Measurements from ENCODE around the gene AKT1S1.

Gene AKT1S1

GRCh38 chr19:49833599-49833998, 43.6 kb downstream of the AKT1S1 start:
- H3K4me1 ChIP-seq (ENCODE audit: control extremely low read depth in 1 of 4, control insufficient read depth in 4 of 4, insufficient read depth in 4 of 4, low read length in 3 of 4) = peaks cover 4 to 31% (median 16%) of the 10 kb centered on the region in 4 experiments
- no peak overlapping the region for H3K27ac ChIP-seq (ENCODE audit: insufficient read depth in 1 of 2, low read depth in 1 of 2, low read length in 2 of 2, poor library complexity in 1 of 2, severe bottlenecking in 2 of 2)
- DNase-seq = no peak
- ChIA-PET POLR2A (no interaction called here), CTCF (interaction anchor here (2.0 kb wide), 1 partner anchor 14 kb away, joined by 5 read pairs; no protein-coding TSS in a partner anchor)
- H3K27me3 ChIP-seq (replicated peaks in 2 of 5; ENCODE audit: control insufficient read depth in 4 of 5, insufficient read depth in 5 of 5, low read length in 4 of 5) = no peaks in the 10 kb centered on the region
- peaks cover 21 to 97% (median 66%) of the 10 kb centered on the region in 4 experiments for H3K36me3 ChIP-seq (ENCODE audit: control insufficient read depth in 4 of 4, insufficient read depth in 4 of 4, low read length in 3 of 4)
- H3K9me3 ChIP-seq (ENCODE audit: control extremely low read depth in 1 of 5, control insufficient read depth in 4 of 5, insufficient read depth in 2 of 5, low read depth in 1 of 5, low read length in 4 of 5) = no peaks in the 10 kb centered on the region
- WGBS (ENCODE audit: insufficient coverage) = 95% methylated on average over 7 of the region's 7 CpGs
- H3K4me3 ChIP-seq (ENCODE audit: control insufficient read depth in 1 of 7, extremely low read depth in 1 of 7, insufficient read depth in 4 of 7, low read depth in 2 of 7, low read length in 6 of 7) = no peak overlapping the region

GRCh38 chr19:49832556-49832955, 44.6 kb downstream of the AKT1S1 start:
- no peak overlapping the region for H3K27ac ChIP-seq (ENCODE audit: insufficient read depth in 1 of 2, low read depth in 1 of 2, low read length in 2 of 2, poor library complexity in 1 of 2, severe bottlenecking in 2 of 2)
- H3K4me1 ChIP-seq (ENCODE audit: control extremely low read depth in 1 of 4, control insufficient read depth in 4 of 4, insufficient read depth in 4 of 4, low read length in 3 of 4) = peaks cover 4 to 31% (median 16%) of the 10 kb centered on the region in 4 experiments
- DNase-seq = no peak
- no peaks in the 10 kb centered on the region for H3K9me3 ChIP-seq (ENCODE audit: control extremely low read depth in 1 of 5, control insufficient read depth in 4 of 5, insufficient read depth in 2 of 5, low read depth in 1 of 5, low read length in 4 of 5)
- ChIA-PET CTCF (interaction anchor here (1.0 to 2.0 kb wide), 2 partner anchors 15 to 30 kb away, joined by 4 to 5 read pairs; no protein-coding TSS in a partner anchor), POLR2A (no interaction called here)
- no peaks in the 10 kb centered on the region for H3K27me3 ChIP-seq (replicated peaks in 2 of 5; ENCODE audit: control insufficient read depth in 4 of 5, insufficient read depth in 5 of 5, low read length in 4 of 5)
- WGBS (ENCODE audit: insufficient coverage) = 73% methylated on average over 8 of the region's 9 CpGs
- H3K4me3 ChIP-seq (ENCODE audit: control insufficient read depth in 1 of 7, extremely low read depth in 1 of 7, insufficient read depth in 4 of 7, low read depth in 2 of 7, low read length in 6 of 7) = no peak overlapping the region
- H3K36me3 ChIP-seq (ENCODE audit: control insufficient read depth in 4 of 4, insufficient read depth in 4 of 4, low read length in 3 of 4) = peaks cover 19 to 94% (median 63%) of the 10 kb centered on the region in 4 experiments

DNA sequence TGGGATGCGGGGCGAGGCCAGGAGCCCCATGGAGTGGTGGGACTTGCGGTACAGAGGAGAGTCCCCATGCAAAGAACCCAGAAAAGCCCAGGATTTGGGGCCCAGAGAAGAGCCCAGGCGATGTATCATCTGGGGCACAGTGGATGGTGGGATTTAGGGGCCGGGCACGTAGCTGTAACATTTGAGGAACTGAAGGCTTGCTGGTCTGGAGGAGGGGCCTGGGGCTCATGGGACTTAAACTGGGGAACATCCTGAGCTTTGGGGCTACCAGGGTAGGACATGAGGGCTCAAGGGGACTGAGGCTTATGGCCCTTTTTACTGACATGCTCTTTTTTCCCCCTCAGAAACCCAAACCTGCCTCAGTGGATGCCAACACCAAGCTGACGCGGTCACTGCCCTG, 45.6 kb downstream of the AKT1S1 start:
- ChIA-PET POLR2A (interaction anchor here (1.4 kb wide), 1 partner anchor 13 kb away, joined by 3 read pairs; the partner anchor contains the start of gene MED25), CTCF (no interaction called here)
- Histone ChIP-seq H3K4me3 (ENCODE audit: control insufficient read depth in 1 of 7, extremely low read depth in 1 of 7, insufficient read depth in 4 of 7, low read depth in 2 of 7, low read length in 6 of 7) (no peak overlapping the region), H3K27ac (ENCODE audit: insufficient read depth in 1 of 2, low read depth in 1 of 2, low read length in 2 of 2, poor library complexity in 1 of 2, severe bottlenecking in 2 of 2) (no peak overlapping the region), H3K27me3 (replicated peaks in 2 of 5; ENCODE audit: control insufficient read depth in 4 of 5, insufficient read depth in 5 of 5, low read length in 4 of 5) (no peaks in the 10 kb centered on the region), H3K9me3 (ENCODE audit: control extremely low read depth in 1 of 5, control insufficient read depth in 4 of 5, insufficient read depth in 2 of 5, low read depth in 1 of 5, low read length in 4 of 5) (no peaks in the 10 kb centered on the region), H3K36me3 (ENCODE audit: control insufficient read depth in 4 of 4, insufficient read depth in 4 of 4, low read length in 3 of 4) (peaks cover 17 to 95% (median 63%) of the 10 kb centered on the region in 4 experiments), H3K4me1 (ENCODE audit: control extremely low read depth in 1 of 4, control insufficient read depth in 4 of 4, insufficient read depth in 4 of 4, low read length in 3 of 4) (peaks cover 4 to 31% (median 16%) of the 10 kb centered on the region in 4 experiments)
- no peak for DNase-seq
- WGBS (ENCODE audit: insufficient coverage) = 94% methylated on average over 7 of the region's 8 CpGs

GRCh38 chr19:49830766-49831165, 46.4 kb downstream of the AKT1S1 start:
- no peak overlapping the region for H3K27ac ChIP-seq (ENCODE audit: insufficient read depth in 1 of 2, low read depth in 1 of 2, low read length in 2 of 2, poor library complexity in 1 of 2, severe bottlenecking in 2 of 2)
- peaks cover 4 to 31% (median 16%) of the 10 kb centered on the region in 4 experiments for H3K4me1 ChIP-seq (ENCODE audit: control extremely low read depth in 1 of 4, control insufficient read depth in 4 of 4, insufficient read depth in 4 of 4, low read length in 3 of 4)
- H3K27me3 ChIP-seq (replicated peaks in 2 of 5; ENCODE audit: control insufficient read depth in 4 of 5, insufficient read depth in 5 of 5, low read length in 4 of 5) = no peaks in the 10 kb centered on the region
- POLR2A ChIA-PET = interaction anchor here (1.4 kb wide), 1 partner anchor 12 kb away, joined by 3 read pairs; the partner anchor contains the start of gene MED25
- 83% methylated on average over 7 of the region's 12 CpGs for WGBS (ENCODE audit: insufficient coverage)
- CTCF ChIA-PET = no interaction called here
- H3K36me3 ChIP-seq (ENCODE audit: control insufficient read depth in 4 of 4, insufficient read depth in 4 of 4, low read length in 3 of 4) = peaks cover 15 to 92% (median 61%) of the 10 kb centered on the region in 4 experiments
- H3K4me3 ChIP-seq (ENCODE audit: control insufficient read depth in 1 of 7, extremely low read depth in 1 of 7, insufficient read depth in 4 of 7, low read depth in 2 of 7, low read length in 6 of 7) = no peak overlapping the region
- no peaks in the 10 kb centered on the region for H3K9me3 ChIP-seq (ENCODE audit: control extremely low read depth in 1 of 5, control insufficient read depth in 4 of 5, insufficient read depth in 2 of 5, low read depth in 1 of 5, low read length in 4 of 5)
- peak in 1 of 3 donors; percentile 35 for DNase-seq

- ChIA-PET CTCF (no interaction called here), POLR2A (no interaction called here)
- Histone ChIP-seq H3K36me3 (ENCODE audit: control insufficient read depth in 4 of 4, insufficient read depth in 4 of 4, low read length in 3 of 4) (peaks cover 12 to 81% (median 52%) of the 10 kb centered on the region in 4 experiments), H3K4me1 (ENCODE audit: control extremely low read depth in 1 of 4, control insufficient read depth in 4 of 4, insufficient read depth in 4 of 4, low read length in 3 of 4) (peaks cover 4 to 31% (median 16%) of the 10 kb centered on the region in 4 experiments), H3K27me3 (replicated peaks in 2 of 5; ENCODE audit: control insufficient read depth in 4 of 5, insufficient read depth in 5 of 5, low read length in 4 of 5) (no peaks in the 10 kb centered on the region), H3K27ac (ENCODE audit: insufficient read depth in 1 of 2, low read depth in 1 of 2, low read length in 2 of 2, poor library complexity in 1 of 2, severe bottlenecking in 2 of 2) (no peak overlapping the region), H3K9me3 (ENCODE audit: control extremely low read depth in 1 of 5, control insufficient read depth in 4 of 5, insufficient read depth in 2 of 5, low read depth in 1 of 5, low read length in 4 of 5) (no peaks in the 10 kb centered on the region), H3K4me3 (ENCODE audit: control insufficient read depth in 1 of 7, extremely low read depth in 1 of 7, insufficient read depth in 4 of 7, low read depth in 2 of 7, low read length in 6 of 7) (no peak overlapping the region)
- WGBS (ENCODE audit: insufficient coverage) = 96% methylated on average over 18 of the region's 18 CpGs
- no peak for DNase-seq
Observed at GRCh38 chr19:49829721-49830120, 47.4 kb downstream of the AKT1S1 start.

DNA sequence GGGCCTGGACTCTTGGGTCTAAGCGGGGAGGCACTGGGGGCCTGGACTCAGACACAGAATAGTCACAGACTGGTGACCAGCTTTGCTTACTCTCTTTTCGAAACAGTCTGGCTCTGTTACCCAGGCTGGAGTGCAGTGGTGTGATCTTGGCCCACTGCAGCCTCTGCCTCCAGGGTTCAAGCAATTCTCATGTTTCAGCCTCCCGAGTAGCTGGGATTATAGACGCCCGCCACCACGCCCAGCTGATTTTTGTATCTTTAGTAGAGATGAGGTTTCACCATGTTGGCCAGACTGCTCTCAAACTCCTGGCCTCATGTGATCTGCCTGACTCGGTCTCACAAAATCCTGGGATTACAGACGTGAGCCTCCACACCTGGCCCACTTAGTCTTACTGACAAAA, 48.0 kb downstream of the AKT1S1 start:
- ChIA-PET POLR2A (no interaction called here), CTCF (no interaction called here)
- DNase-seq = no peak
- Histone ChIP-seq H3K4me1 (ENCODE audit: control extremely low read depth in 1 of 4, control insufficient read depth in 4 of 4, insufficient read depth in 4 of 4, low read length in 3 of 4) (peaks cover 4 to 31% (median 16%) of the 10 kb centered on the region in 4 experiments), H3K9me3 (ENCODE audit: control extremely low read depth in 1 of 5, control insufficient read depth in 4 of 5, insufficient read depth in 2 of 5, low read depth in 1 of 5, low read length in 4 of 5) (no peaks in the 10 kb centered on the region), H3K36me3 (ENCODE audit: control insufficient read depth in 4 of 4, insufficient read depth in 4 of 4, low read length in 3 of 4) (peaks cover 9 to 77% (median 47%) of the 10 kb centered on the region in 4 experiments), H3K27me3 (replicated peaks in 2 of 5; ENCODE audit: control insufficient read depth in 4 of 5, insufficient read depth in 5 of 5, low read length in 4 of 5) (no peaks in the 10 kb centered on the region), H3K4me3 (ENCODE audit: control insufficient read depth in 1 of 7, extremely low read depth in 1 of 7, insufficient read depth in 4 of 7, low read depth in 2 of 7, low read length in 6 of 7) (no peak overlapping the region), H3K27ac (ENCODE audit: insufficient read depth in 1 of 2, low read depth in 1 of 2, low read length in 2 of 2, poor library complexity in 1 of 2, severe bottlenecking in 2 of 2) (no peak overlapping the region)
- 98% methylated on average over 8 of the region's 8 CpGs for WGBS (ENCODE audit: insufficient coverage)

GRCh38 chr19:49827034-49827433, 50.1 kb downstream of the AKT1S1 start:
- Histone ChIP-seq H3K36me3 (ENCODE audit: control insufficient read depth in 4 of 4, insufficient read depth in 4 of 4, low read length in 3 of 4) (peaks cover 8 to 76% (median 46%) of the 10 kb centered on the region in 4 experiments), H3K27ac (ENCODE audit: insufficient read depth in 1 of 2, low read depth in 1 of 2, low read length in 2 of 2, poor library complexity in 1 of 2, severe bottlenecking in 2 of 2) (no peak overlapping the region), H3K4me1 (ENCODE audit: control extremely low read depth in 1 of 4, control insufficient read depth in 4 of 4, insufficient read depth in 4 of 4, low read length in 3 of 4) (peaks cover 0 to 19% (median 7%) of the 10 kb centered on the region in 4 experiments), H3K27me3 (replicated peaks in 2 of 5; ENCODE audit: control insufficient read depth in 4 of 5, insufficient read depth in 5 of 5, low read length in 4 of 5) (no peaks in the 10 kb centered on the region), H3K9me3 (ENCODE audit: control extremely low read depth in 1 of 5, control insufficient read depth in 4 of 5, insufficient read depth in 2 of 5, low read depth in 1 of 5, low read length in 4 of 5) (no peaks in the 10 kb centered on the region), H3K4me3 (ENCODE audit: control insufficient read depth in 1 of 7, extremely low read depth in 1 of 7, insufficient read depth in 4 of 7, low read depth in 2 of 7, low read length in 6 of 7) (no peak overlapping the region)
- 97% methylated on average over 14 of the region's 14 CpGs for WGBS (ENCODE audit: insufficient coverage)
- no peak for DNase-seq
- ChIA-PET POLR2A (no interaction called here), CTCF (no interaction called here)
